Adipocyte (in vitro differentiated cells): ENCODE measurements around the gene KIAA0513.
A peak's percentile ranks its signal among the peaks of the same experiment; 100 is the strongest.

Experiments used
- DNase-seq: peaks from one replicate; pipeline ENCODE4 v3.0.0-alpha.2; 2015; ENCODE audit warnings: low read depth
- H3K27me3 ChIP-seq: replicated peaks from 2 replicates; pipeline ENCODE4 v1.7.0; 2013; ENCODE audit warnings: mild to moderate bottlenecking, low read length, moderate library complexity; ENCODE audit not compliant: control insufficient read depth, insufficient read depth
- H3K36me3 ChIP-seq: 2 replicates; pipeline ENCODE4 v1.7.0; 2013; ENCODE audit warnings: low read length, mild to moderate bottlenecking, moderate library complexity; ENCODE audit not compliant: control insufficient read depth, insufficient read depth, severe bottlenecking
- H3K4me1 ChIP-seq: 2 replicates; pipeline ENCODE4 v1.7.0; 2013; ENCODE audit warnings: mild to moderate bottlenecking, low read length, moderate library complexity; ENCODE audit not compliant: control insufficient read depth, insufficient read depth
- H3K4me3 ChIP-seq: 2 replicates; pipeline ENCODE4 v1.7.0; 2013; ENCODE audit warnings: mild to moderate bottlenecking, low read length, moderate library complexity
- H3K9ac ChIP-seq: 2 replicates; pipeline ENCODE4 v1.7.0; 2013; ENCODE audit warnings: mild to moderate bottlenecking, low read length, moderate library complexity
- H3K9me3 ChIP-seq: 2 replicates; pipeline ENCODE4 v1.7.0; 2013; ENCODE audit warnings: mild to moderate bottlenecking, low read length, moderate library complexity; ENCODE audit not compliant: control insufficient read depth

KIAA0513 gene

DNA sequence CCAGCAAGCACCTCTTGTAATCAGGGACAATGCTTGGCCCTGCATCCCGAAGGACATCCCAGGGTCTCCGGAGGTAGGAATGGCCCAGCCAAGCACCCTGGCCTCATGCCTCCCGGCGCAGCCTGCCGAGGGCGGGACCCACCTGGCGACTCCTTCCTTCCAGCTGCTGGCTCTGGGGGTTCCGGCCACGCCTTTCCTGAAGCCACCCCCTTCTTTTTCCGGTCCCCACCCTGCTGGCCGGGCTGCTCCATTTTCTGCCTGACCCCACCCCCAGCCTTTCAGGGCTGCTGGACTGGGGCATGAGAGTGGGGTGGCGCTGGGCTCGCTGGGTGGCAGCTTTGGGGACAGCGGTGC, 107.2 kb downstream of the KIAA0513 start:
- Histone ChIP-seq H3K9ac (no peak overlapping the region), H3K9me3 (no peaks in the 10 kb centered on the region), H3K4me1 (peaks cover 33% of the 10 kb centered on the region), H3K36me3 (no peaks in the 10 kb centered on the region), H3K27me3 (no peaks in the 10 kb centered on the region), H3K4me3 (no peak overlapping the region)
- no peak for DNase-seq

- Histone ChIP-seq H3K4me3 (peak overlapping the region; percentile 73), H3K9me3 (no peaks in the 10 kb centered on the region), H3K27me3 (no peaks in the 10 kb centered on the region), H3K9ac (peak overlapping the region; percentile 73), H3K4me1 (peaks cover 18% of the 10 kb centered on the region), H3K36me3 (no peaks in the 10 kb centered on the region)
- DNase-seq: peak; percentile 30
Observed at GRCh38 chr16:85136213-85136701, 108.7 kb downstream of the KIAA0513 start.

- DNase-seq: peak; percentile 29
- Histone ChIP-seq H3K4me1 (peaks cover 17% of the 10 kb centered on the region), H3K27me3 (no peaks in the 10 kb centered on the region), H3K9ac (peak overlapping the region; percentile 73), H3K36me3 (no peaks in the 10 kb centered on the region), H3K9me3 (no peaks in the 10 kb centered on the region), H3K4me3 (peak overlapping the region; percentile 73)
Observed at GRCh38 chr16:85136702-85137322, 109.2 kb downstream of the KIAA0513 start.

GRCh38 chr16:85137323-85138072, 109.9 kb downstream of the KIAA0513 start:
- H3K4me1 ChIP-seq: peaks cover 17% of the 10 kb centered on the region
- no peaks in the 10 kb centered on the region for H3K9me3 ChIP-seq
- no peaks in the 10 kb centered on the region for H3K27me3 ChIP-seq
- peak overlapping the region; percentile 79 for H3K9ac ChIP-seq
- H3K4me3 ChIP-seq: peak overlapping the region; percentile 73
- peak; percentile 98 for DNase-seq
- no peaks in the 10 kb centered on the region for H3K36me3 ChIP-seq

DNA sequence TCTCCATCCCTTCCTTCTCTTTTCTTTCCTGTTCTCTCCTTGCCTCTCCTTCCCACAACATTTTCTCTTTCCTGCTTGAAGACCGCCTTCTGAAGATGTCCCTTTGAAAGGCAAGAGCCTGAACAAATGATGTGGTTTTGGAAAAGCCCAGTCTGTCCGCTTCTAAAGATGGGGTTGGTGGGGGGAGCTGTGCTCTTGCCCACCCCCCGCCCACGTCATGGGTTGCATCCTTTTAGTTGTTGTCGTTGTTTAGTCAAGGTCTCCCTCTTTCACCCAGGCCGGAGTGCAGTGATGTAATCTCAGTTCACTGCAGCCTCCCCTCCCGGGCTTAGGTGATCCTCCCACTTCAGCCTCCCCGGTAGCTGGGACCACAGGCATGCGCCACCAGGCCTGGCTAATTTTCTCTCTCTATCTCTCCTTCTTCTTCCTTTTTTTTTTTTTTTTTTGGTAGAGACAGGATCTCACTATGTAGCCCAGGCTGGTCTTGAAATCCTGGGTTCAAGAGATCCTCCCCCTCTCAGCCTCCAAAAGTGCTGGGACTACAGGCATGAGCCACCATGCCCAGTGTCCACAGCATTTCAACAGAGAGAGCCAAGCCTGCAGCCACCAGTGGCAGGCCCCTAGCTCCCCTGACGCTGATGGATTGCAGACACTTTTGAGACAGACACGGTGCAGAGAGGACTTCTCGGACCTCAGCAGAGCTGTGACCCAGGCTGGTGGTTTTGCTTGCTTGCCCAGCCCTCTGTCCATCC, 110.7 kb downstream of the KIAA0513 start:
- Histone ChIP-seq H3K4me3 (peak overlapping the region; percentile 73), H3K27me3 (no peaks in the 10 kb centered on the region), H3K9ac (peak overlapping the region; percentile 79), H3K4me1 (peaks cover 17% of the 10 kb centered on the region), H3K9me3 (no peaks in the 10 kb centered on the region), H3K36me3 (no peaks in the 10 kb centered on the region)
- DNase-seq: no peak

GRCh38 chr16:85138825-85139627, 111.4 kb downstream of the KIAA0513 start:
- H3K27me3 ChIP-seq: no peaks in the 10 kb centered on the region
- H3K9ac ChIP-seq: no peak overlapping the region
- H3K36me3 ChIP-seq: no peaks in the 10 kb centered on the region
- H3K9me3 ChIP-seq: no peaks in the 10 kb centered on the region
- H3K4me3 ChIP-seq: no peak overlapping the region
- no peak for DNase-seq
- H3K4me1 ChIP-seq: peaks cover 17% of the 10 kb centered on the region

- H3K4me1 ChIP-seq: peaks cover 17% of the 10 kb centered on the region
- H3K4me3 ChIP-seq: no peak overlapping the region
- no peak overlapping the region for H3K9ac ChIP-seq
- H3K9me3 ChIP-seq: no peaks in the 10 kb centered on the region
- no peaks in the 10 kb centered on the region for H3K27me3 ChIP-seq
- DNase-seq: no peak
- H3K36me3 ChIP-seq: no peaks in the 10 kb centered on the region
Observed at GRCh38 chr16:85139881-85140339, 112.3 kb downstream of the KIAA0513 start.

- H3K36me3 ChIP-seq: no peaks in the 10 kb centered on the region
- H3K4me3 ChIP-seq: no peak overlapping the region
- no peaks in the 10 kb centered on the region for H3K9me3 ChIP-seq
- no peak for DNase-seq
- H3K4me1 ChIP-seq: peaks cover 17% of the 10 kb centered on the region
- no peak overlapping the region for H3K9ac ChIP-seq
- H3K27me3 ChIP-seq: no peaks in the 10 kb centered on the region
Observed at GRCh38 chr16:85140455-85141012, 112.9 kb downstream of the KIAA0513 start.

GRCh38 chr16:85141491-85142128, 114.0 kb downstream of the KIAA0513 start:
- Histone ChIP-seq H3K4me3 (no peak overlapping the region), H3K4me1 (peaks cover 11% of the 10 kb centered on the region), H3K9me3 (no peaks in the 10 kb centered on the region), H3K9ac (no peak overlapping the region), H3K36me3 (no peaks in the 10 kb centered on the region), H3K27me3 (no peaks in the 10 kb centered on the region)
- DNase-seq: no peak

GRCh38 chr16:85142129-85142513, 114.5 kb downstream of the KIAA0513 start:
- Histone ChIP-seq H3K4me3 (no peak overlapping the region), H3K9me3 (no peaks in the 10 kb centered on the region), H3K4me1 (peaks cover 5% of the 10 kb centered on the region), H3K9ac (no peak overlapping the region), H3K27me3 (no peaks in the 10 kb centered on the region), H3K36me3 (no peaks in the 10 kb centered on the region)
- no peak for DNase-seq
